DMS53 (cell line): ENCODE measurements around the gene BPIFB4.
"Not testable (repeated sequence)": the region's sequence is repeated elsewhere in the genome, so short reads cannot be mapped to it uniquely, and the experiment has no call there.

Source experiments
- DNase-seq: peaks from one replicate; lab custom pipeline; 2025; lab: John Stamatoyannopoulos, UW

Gene BPIFB4

GRCh38 chr20:33079259-33079658 is at the start of gene BPIFB4:
Gene BPIFB4, plus strand, starts transcription at chr20:33079643. Its CDS starts 1,884 bp downstream, at chr20:33081527.
- no peak for DNase-seq

DNA sequence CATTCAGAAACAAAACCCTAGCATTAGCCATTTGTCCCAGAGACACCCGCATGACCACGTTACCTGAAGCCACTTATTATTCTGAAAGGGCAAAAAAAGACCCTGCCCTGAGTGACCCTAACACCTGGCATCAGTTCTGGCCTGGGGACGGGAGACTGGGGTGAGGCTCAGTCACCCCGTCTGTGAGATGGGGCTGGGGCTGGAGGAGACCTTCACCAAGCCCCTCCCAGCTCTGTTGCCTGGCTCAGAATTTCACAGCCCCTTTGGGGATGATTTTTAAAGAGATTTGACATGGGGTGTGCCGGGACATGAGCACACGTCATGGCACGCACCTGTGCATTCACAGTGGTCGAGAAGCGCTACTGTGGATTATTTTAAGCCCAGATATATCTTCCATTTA is 49.4 kb upstream of the BPIFB4 start:
- no peak for DNase-seq

DNA sequence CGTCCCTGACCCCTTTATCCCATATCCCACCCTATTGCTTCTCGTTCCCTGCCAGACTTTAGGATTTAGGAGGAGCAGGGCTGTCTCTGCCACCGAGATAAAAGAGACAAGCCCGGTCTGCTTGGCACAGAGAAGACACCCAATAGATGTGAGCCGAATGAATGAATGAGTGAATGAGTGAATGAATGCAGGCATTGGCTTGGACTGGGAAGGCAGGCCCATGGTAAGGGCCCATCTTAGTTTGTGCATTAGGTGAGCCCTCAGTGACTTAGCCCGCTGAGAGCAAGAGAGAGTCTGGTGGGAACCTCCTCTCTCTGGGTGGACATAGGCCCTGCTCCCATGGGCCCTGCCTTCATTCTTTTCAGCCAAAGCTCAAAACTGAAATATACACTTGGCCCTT is 48.9 kb upstream of the BPIFB4 start:
- no peak for DNase-seq

DNA sequence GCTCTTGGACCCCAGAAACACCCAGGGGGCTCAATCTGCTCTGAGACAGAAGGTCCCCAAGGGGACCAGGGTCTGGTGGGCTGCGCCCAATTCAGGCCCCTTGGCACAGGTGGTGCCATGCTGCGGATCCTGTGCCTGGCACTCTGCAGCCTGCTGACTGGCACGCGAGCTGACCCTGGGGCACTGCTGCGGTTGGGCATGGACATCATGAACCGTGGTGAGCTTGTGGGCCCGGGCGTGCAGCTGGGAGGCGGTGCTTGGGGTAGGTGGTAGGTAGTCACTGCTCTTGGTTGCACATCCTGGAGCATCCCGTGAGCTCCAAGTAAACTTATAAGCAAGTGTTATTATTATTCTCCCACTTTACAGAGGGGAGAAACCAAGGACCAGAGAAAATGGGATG is 47.9 kb upstream of the BPIFB4 start, which contains the start of gene BPIFB6:
BPIFB6 (plus strand) TSS at position 118 of the 400 bp plus-strand sequence; CDS start at position 118, 0 bp downstream.
- DNase-seq = no peak

- no peak for DNase-seq
These were observed 46.9 kb upstream of the BPIFB4 start for GRCh38 chr20:33032555-33032954.

DNA sequence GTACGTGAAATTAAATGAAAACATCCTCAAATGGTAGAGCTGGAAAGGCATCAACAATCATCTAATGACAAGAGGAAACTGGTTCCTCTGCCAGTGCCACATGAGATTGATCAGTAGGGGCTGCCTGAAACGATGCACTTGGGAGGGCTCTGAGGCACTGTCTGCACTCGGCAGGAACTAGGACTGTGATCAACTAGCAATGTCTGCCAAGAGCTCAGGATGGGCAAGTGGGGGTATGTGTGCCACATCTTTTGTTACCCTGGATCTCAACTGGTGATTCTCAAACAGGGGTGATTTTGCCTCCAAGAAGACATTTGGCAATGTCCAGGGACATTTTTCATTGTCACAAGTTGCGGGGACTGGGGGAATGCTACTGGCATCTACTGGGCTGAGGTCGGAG is 46.1 kb upstream of the BPIFB4 start:
- no peak for DNase-seq

DNA sequence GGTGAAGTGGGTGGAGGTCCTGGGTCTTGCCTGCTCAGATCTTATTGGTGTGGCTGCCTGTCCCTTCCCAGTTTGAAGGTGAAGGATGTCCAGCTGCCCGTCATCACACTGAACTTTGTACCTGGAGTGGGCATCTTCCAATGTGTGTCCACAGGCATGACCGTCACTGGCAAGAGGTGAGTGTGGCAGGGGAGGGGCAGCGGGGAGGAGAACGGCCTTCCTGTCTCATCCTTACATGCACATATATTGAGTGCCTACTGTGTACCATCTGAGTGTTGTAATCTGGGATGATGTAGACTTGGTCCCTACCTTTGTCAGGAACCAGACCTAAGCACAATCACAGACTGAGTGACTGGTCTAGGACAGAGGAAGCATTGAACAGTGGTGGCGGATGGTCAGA is 45.3 kb upstream of the BPIFB4 start:
- no peak for DNase-seq

DNA sequence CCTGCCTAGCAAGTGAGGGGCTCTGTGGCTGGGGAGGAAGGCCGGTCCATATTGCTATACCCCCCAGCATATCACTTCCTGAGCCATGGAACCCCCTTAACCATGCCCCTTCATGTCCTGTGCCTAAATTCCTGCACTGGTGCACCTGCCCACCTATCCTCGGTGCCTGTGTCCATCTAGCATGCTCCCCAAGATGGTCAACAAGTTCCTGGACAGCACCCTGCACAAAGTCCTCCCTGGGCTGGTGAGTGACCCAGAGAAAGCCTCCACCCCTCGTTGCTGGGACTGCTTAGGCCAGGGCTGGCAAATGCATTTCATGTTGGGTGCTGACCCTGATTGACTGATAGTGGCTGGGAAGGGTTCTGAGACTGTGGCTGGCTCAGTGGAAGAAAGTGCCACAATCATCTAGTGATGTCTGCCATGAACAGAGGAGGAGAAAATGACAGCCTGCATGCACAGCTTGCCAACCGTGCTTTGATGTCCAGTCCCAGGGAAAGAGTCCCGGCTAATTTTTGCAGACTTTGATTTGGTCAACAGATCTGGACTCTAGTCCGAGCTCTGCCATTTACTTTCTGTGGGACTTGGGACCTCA is 44.4 kb upstream of the BPIFB4 start:
- no peak for DNase-seq

DNA sequence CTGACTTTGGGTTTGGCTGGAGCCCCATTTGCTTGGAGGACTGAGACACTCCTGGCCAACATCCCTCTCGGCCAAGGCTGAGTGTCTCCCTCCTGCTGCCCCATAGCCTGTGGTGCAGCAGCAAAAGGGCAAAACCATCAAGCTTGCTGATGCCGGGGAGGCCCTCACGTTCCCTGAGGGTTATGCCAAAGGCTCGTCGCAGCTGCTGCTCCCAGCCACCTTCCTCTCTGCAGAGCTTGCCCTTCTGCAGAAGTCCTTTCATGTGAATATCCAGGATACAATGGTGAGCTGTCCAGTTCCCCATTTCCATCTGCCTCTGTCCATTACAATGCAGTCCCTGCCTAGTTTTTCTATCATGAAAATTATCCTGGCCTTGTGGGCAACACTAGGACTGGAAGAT is 42.0 kb upstream of the BPIFB4 start:
- DNase-seq = no peak

- no peak for DNase-seq
These were observed 41.2 kb upstream of the BPIFB4 start for GRCh38 chr20:33038243-33038642.

DNA sequence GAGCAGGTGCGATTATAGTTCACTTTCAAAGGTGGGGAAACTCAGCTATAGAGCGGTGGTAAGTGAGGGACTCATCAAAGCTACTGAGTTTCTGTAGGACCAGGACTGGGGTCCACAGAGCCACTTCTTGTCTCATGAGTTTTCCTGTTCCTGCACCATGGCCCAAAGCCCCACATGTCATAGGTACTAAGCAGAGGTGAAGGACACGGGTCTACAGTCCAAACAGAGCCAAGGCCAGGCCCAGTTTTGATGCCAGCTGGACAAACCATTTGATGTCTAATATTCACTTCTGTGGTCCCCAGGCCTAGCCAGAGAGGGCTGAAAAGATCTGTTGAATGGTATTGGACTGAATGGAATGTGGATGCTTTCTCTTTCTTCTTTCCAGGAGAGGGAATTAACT is 37.0 kb upstream of the BPIFB4 start:
- no peak for DNase-seq

DNA sequence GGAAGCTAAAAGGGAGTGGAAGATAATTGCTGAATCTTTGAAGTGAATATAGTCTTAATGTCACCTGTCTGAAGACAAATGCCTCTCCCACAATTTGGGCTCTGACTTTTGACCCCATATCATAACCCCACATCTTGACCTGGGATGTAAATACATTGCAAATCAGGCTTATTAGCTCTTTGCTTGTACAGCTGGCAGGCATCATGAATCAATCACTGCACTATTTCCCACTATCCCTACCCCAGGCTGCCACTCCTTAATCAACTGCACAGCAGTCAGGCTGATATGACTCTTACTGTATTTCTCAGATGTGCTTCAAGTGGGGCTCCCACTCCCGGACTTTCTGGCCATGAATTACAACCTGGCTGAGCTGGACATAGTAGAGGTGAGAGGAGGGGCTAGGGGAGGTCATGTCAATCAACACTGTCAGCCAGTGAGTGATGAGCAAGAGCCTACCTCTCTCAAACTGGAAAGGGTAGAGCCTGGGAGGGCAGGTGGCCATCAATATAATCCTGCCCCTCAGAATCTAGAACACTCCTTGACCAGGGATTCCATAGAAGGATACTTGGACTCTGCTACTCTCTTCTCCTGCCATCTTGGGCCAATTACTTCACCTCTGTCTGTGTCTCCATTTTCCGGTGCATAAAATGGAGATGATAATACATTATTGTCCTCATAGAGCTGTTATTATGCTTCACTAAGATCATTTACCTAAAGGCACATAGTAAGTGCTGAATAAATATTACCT is 36.3 kb upstream of the BPIFB4 start:
- DNase-seq = no peak

- no peak for DNase-seq
These were observed 35.7 kb upstream of the BPIFB4 start for GRCh38 chr20:33043731-33044181.

DNA sequence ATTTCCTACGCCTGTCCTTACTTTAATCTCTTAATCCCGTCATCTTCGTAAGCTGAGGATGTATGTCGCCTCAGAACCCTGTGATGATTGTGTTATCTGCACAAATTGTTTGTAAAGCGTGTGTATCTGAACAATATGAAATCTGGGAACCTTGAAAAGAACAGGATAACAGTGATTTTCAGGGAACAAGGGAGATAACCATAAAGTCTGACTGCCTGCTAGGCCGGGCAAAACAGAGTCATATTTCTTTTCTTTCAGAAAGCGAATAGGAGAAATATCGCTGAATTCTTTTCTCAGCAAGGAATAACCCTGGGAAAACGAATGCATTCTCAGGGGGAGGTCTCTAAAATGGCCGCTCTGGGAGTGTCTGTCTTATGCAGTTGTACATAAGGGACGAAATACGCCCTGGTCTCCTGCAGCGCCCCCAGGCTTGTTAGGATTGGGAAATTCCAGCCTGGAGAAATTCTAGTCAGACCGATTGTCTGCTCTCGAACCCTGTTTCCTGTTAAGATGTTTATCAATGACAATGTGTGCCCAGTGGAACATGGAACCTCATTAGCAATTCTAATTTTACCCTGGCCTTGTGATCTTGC is 34.2 kb upstream of the BPIFB4 start:
- DNase-seq = not testable (repeated sequence)

DNA sequence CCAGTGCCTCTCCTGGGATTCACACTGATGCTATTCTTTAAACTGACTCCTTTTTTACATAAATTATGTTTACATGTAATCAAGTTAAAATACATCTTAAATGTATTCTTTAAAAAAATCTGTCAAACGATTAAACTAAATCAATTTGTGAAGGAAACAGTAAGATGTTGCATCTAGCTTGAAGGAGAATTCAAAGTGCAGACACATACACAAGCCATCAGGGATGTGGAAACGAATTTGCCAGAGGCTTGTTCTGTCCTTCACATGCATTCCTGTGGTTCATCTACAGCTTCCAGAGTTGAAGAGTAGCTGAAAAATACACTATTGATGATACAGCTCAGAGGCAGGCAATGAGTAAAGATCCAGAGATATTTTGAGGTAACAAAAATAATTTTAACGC is 33.0 kb upstream of the BPIFB4 start:
- DNase-seq = no peak

DNA sequence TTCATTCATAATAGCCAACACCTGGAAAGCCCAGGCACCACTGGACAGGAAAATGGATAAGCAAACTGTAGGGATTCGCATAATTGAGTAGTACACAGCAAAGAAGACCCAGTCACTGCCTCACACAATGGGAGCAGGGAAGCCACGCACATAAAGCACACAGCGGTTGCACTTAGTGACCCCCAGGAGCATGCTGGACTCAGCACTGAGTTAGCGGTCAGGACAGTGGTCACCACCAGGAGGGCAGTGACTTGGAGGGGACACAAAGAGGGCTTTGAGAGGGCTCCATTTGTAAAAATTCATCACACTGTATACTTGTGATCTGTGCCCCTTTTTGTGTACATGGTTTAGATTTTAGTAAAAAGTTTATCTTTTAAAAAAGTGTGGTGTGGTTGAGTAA is 28.1 kb upstream of the BPIFB4 start:
- DNase-seq = no peak

DNA sequence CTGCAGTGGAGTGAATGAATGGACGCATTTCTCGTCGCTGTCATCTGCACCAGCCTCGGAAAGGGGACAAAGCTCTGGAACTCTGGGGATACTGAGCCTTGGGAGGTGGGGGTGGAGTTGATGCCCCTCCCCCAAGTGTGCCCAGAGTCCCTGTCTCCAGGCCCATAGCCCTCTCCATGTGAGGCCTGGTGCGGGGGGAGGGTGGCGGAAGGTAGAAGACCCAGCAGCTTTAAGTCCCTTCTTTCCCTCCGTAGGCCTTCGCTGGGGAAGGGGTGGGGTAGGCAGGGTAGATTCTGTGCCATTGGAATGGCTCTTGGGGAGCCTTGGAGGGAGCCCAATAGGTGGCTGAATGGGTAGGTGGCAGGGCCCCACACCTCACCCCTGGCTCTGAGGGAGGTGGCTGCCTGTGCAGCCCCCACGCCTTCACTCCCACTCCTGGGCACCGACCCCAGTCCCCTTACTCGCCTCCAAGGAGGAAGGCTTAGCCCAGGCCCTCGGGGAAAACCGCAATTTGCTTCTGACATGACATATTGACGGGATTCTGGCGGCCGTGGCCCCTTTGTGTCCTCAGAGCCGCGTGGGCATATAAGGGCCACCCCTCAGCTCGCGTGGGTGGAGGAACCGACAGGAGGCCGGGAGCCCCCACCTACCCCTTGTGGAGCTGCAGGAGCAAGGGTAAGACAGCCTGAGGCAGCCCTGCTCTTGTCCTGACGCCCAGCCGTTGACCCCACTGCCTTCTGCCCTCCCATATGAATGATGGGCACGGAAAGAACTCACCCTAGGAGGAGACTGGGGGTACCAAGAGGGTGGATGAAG is 25.9 kb upstream of the BPIFB4 start, which contains the start of gene BPIFB3:
BPIFB3 (plus strand) TSS at position 613 of the 816 bp plus-strand sequence. CDS start 1,533 bp downstream, outside the sequence.
- DNase-seq = no peak

DNA sequence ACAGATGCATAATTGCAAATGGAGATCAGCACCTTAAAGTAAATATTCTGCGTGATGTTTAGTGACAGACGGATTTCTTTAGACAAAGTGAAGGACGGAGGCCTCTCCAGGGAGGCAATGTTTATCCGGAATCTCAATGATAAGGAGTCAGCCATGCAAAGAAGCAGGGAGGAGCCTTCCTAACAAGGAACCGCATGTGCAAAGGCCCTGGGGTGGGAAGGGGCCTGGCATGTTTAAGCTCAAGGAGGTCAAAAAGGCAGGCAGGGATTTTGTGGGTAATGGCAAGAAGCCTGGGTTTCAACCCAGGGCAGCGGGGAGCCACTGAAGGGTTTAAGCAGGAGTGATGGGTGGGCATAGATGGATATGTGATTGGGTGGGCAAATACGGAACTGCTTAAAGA is 25.1 kb upstream of the BPIFB4 start:
- DNase-seq = no peak

DNA sequence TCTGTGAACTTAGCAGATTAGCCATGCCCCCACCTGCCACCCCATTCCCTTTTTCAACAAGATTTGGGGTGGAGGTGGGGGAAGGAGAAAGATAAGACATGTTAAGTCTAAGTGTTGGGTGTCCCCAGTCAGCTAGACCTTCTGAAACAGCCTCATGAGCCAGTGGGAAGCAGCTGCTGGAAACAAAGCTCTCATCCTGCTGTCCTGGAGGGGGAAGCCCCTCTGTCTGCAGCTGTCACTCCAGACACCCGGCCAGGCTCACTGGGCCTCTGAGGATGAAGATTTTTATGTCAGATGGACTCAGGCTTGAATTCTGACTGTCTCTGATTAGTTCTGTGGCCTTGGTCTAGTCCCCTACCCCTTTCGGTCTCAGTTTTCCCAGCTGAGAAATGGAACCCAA is 24.7 kb upstream of the BPIFB4 start:
- no peak for DNase-seq

DNA sequence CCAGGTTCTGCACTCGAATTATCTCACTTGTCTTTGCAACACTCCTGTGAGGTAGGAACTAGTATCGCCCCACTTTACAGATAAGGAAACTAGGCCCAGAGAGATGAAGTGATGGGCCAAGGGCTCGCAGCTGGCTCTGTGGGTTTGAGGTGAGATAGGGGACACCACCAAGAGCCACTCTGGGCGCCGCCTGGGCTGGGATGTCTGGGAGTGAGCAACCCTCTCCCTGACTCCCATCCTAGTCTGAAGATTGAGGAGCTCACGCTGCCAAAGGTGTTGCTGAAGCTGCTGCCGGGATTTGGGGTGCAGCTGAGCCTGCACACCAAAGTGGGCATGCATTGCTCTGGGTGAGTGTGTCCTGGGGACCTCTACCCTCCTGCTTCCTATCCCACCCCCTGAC is 20.3 kb upstream of the BPIFB4 start:
- DNase-seq = no peak

DNA sequence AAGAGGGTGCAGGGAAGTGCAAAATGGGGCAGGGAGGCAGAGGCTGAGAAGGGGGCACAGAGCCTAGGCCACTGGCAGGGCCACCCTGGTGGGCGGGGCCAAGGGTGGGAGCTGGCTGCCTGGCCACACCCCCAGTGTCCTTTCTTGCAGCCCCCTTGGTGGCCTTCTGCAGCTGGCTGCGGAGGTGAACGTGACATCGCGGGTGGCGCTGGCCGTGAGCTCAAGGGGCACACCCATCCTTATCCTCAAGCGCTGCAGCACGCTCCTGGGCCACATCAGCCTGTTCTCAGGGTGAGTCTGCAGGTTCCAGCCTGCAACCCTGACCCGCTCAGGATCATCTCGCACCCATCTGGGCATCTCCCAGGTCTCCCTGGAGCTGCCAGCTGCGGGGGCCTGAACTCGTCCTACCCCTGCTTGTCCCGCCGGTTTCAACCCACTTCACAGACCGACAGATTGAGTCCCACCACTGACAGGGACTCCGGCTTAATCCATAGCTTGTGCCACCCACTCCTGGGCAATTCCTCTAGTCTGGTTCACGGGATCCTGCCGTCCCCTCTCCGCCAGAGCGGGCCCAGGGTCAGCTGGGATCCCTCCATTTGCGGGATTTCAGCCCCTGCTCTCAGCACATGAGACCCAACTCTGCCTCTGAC is 19.6 kb upstream of the BPIFB4 start:
- DNase-seq = no peak

DNA sequence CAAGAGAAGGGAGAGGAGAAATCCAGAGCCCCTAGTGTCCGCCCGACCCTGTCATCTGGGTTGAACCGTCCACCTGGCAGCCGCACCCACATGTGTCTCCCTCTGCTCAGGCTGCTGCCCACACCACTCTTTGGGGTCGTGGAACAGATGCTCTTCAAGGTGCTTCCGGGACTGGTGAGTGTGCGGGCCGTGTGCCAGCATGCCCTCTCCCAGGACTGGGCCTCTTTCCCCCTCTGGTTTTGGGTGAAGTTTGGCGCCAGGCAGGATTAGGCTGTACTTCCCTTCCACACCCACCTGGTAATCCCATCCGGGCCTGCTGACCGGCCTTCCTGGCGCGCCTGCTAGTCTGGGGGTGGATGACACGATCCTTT is 17.8 kb upstream of the BPIFB4 start:
- DNase-seq = no peak
